GM21737 (cell line): Measurements from ENCODE around the gene RMND1.
A peak's percentile ranks its signal among the peaks of the same experiment; 100 is the strongest.
"Not testable (repeated sequence)": the region's sequence is repeated elsewhere in the genome, so short reads cannot be mapped to it uniquely, and the experiment has no call there.

Experiments used
- ATAC-seq: cut with Tn5 transposase; IDR thresholded peaks from one replicate; pipeline ENCODE4 v1.9.1; 2021; ENCODE audit warnings: mild to moderate bottlenecking, moderate library complexity; ENCODE audit not compliant: unreplicated experiment

RMND1 gene

GRCh38 chr6:151451950-151452749, at the start of gene RMND1:
TSS of gene RMND1 (minus strand) at chr6:151452126. CDS start at chr6:151445811, 6,315 bp downstream.
- ATAC-seq = peak; percentile 98

- ATAC-seq = no peak
These were observed 47.6 kb upstream of the RMND1 start for GRCh38 chr6:151499551-151499950.

- no peak for ATAC-seq
These were observed 46.4 kb upstream of the RMND1 start for GRCh38 chr6:151498327-151498726.

GRCh38 chr6:151497905-151498304, 46.0 kb upstream of the RMND1 start:
- no peak for ATAC-seq

GRCh38 chr6:151495380-151495779, 43.5 kb upstream of the RMND1 start:
- no peak for ATAC-seq

GRCh38 chr6:151494936-151495320, 43.0 kb upstream of the RMND1 start:
- ATAC-seq = no peak

- ATAC-seq = no peak
These were observed 42.5 kb upstream of the RMND1 start for GRCh38 chr6:151494235-151494935.

- ATAC-seq = no peak
These were observed 41.9 kb upstream of the RMND1 start, which contains the start of gene CCDC170 for GRCh38 chr6:151493804-151494234. TSS of gene CCDC170 (plus strand) at chr6:151494017. CDS start at chr6:151494129, 112 bp downstream.

GRCh38 chr6:151493161-151493803, 41.4 kb upstream of the RMND1 start:
- no peak for ATAC-seq

- ATAC-seq = no peak
These were observed 39.1 kb upstream of the RMND1 start for GRCh38 chr6:151490996-151491395.

GRCh38 chr6:151488226-151488625, 36.3 kb upstream of the RMND1 start:
- no peak for ATAC-seq

- no peak for ATAC-seq
These were observed 32.1 kb upstream of the RMND1 start for GRCh38 chr6:151483994-151484393.

GRCh38 chr6:151482290-151482689, 30.4 kb upstream of the RMND1 start:
- no peak for ATAC-seq

GRCh38 chr6:151481786-151482185, 29.9 kb upstream of the RMND1 start:
- ATAC-seq = no peak

- ATAC-seq = no peak
These were observed 26.7 kb upstream of the RMND1 start for GRCh38 chr6:151478670-151479069.

- ATAC-seq = no peak
These were observed 25.8 kb upstream of the RMND1 start for GRCh38 chr6:151477726-151478125.

- ATAC-seq = no peak
These were observed 24.0 kb upstream of the RMND1 start for GRCh38 chr6:151475653-151476523.

- no peak for ATAC-seq
These were observed 12.8 kb upstream of the RMND1 start for GRCh38 chr6:151464702-151465101.

- ATAC-seq = no peak
These were observed 9.7 kb upstream of the RMND1 start for GRCh38 chr6:151461673-151462072.

- ATAC-seq = not testable (repeated sequence)
These were observed 3.9 kb upstream of the RMND1 start for GRCh38 chr6:151455751-151456398.
